ENCODE data around the gene CAD.
A peak's percentile ranks its signal among the peaks of the same experiment; 100 is the strongest.

CAD gene

DNA sequence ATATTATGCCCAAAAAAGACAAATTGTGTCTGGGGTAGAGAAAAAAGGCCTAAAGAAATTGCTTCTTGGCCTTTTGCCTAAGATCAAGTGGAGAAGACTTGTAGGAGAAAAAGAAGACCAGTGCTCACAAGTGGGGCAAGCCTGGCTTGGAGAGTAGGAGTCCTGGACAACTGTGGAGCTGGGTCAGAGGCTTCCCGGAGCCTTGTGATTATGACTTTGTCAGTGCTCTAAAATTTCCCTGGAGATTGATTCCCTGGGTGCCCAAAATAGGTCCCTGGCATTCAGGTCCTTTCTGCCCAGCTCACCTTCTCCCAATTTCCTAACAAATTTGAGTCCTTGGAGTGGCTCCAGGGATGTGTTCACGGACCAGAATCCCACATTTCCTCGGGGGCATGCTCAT lies 64.3 kb downstream of the CAD start:
- Mint-ChIP-seq H3K27me3 (peaks cover 17% of the 10 kb centered on the region), H3K36me3 (no peaks in the 10 kb centered on the region), H3K4me1 (peaks cover 4% of the 10 kb centered on the region), H3K4me3 (no peak overlapping the region), H3K9me3 (no peaks in the 10 kb centered on the region), H3K27ac (no peak overlapping the region)
- ATAC-seq (ENCODE audit: low read depth) (no peak), DNase-seq (ENCODE audit: low spot score in 2 of 2) (no peak)

GRCh38 chr2:27281855-27282559 lies 64.8 kb downstream of the CAD start, which contains the start of gene TRIM54:
Gene TRIM54 (plus strand): TSS chr2:27282429. CDS start chr2:27282732, 303 bp downstream.
- Mint-ChIP-seq H3K36me3 (no peaks in the 10 kb centered on the region), H3K4me3 (no peak within 1 kb of the TSS), H3K9me3 (no peaks in the 10 kb centered on the region), H3K27me3 (peaks cover 16% of the 10 kb centered on the region), H3K27ac (no peak within 1 kb of the TSS), H3K4me1 (peaks cover 2% of the 10 kb centered on the region)
- DNase-seq (ENCODE audit: low spot score in 2 of 2): no peak
- ATAC-seq (ENCODE audit: low read depth): no peak

- DNase-seq (ENCODE audit: low spot score in 2 of 2) (no peak), ATAC-seq (ENCODE audit: low read depth) (no peak)
- no peaks in the 10 kb centered on the region for H3K36me3 Mint-ChIP-seq
- no peak overlapping the region for H3K4me3 Mint-ChIP-seq
- no peak overlapping the region for H3K27ac Mint-ChIP-seq
- H3K4me1 Mint-ChIP-seq: peaks cover 2% of the 10 kb centered on the region
- H3K9me3 Mint-ChIP-seq: no peaks in the 10 kb centered on the region
- H3K27me3 Mint-ChIP-seq: peaks cover 13% of the 10 kb centered on the region
Measured at GRCh38 chr2:27282892-27283291, 65.7 kb downstream of the CAD start.

GRCh38 chr2:27284996-27285395 lies 67.8 kb downstream of the CAD start:
- Mint-ChIP-seq H3K27me3 (peaks cover 12% of the 10 kb centered on the region), H3K36me3 (no peaks in the 10 kb centered on the region), H3K4me1 (no peaks in the 10 kb centered on the region), H3K4me3 (no peak overlapping the region), H3K27ac (no peak overlapping the region), H3K9me3 (no peaks in the 10 kb centered on the region)
- DNase-seq (ENCODE audit: low spot score in 2 of 2): no peak
- ATAC-seq (ENCODE audit: low read depth): no peak

DNA sequence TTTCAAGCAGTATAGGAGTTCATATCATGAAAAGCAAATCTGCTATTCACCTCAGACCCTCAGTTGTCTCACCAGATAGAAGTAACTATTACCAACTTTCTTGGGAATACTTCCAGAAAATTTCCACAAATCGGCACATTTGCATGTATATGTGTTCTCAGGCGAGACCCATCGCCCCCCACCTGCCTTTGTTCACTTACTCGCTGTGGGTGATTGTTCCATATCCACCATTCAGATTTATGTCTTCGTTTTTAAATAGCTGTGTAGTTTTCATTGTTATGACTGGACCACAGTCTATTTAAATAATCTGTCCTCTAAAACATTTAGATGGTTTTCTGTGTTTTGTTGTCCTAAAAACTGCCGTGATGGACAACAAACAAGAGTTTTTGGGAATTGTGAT lies 68.3 kb downstream of the CAD start:
- ATAC-seq (ENCODE audit: low read depth): no peak
- peaks cover 12% of the 10 kb centered on the region for H3K27me3 Mint-ChIP-seq
- no peaks in the 10 kb centered on the region for H3K4me1 Mint-ChIP-seq
- no peak overlapping the region for H3K27ac Mint-ChIP-seq
- H3K4me3 Mint-ChIP-seq: no peak overlapping the region
- no peaks in the 10 kb centered on the region for H3K9me3 Mint-ChIP-seq
- no peak for DNase-seq (ENCODE audit: low spot score in 2 of 2)
- no peaks in the 10 kb centered on the region for H3K36me3 Mint-ChIP-seq

DNA sequence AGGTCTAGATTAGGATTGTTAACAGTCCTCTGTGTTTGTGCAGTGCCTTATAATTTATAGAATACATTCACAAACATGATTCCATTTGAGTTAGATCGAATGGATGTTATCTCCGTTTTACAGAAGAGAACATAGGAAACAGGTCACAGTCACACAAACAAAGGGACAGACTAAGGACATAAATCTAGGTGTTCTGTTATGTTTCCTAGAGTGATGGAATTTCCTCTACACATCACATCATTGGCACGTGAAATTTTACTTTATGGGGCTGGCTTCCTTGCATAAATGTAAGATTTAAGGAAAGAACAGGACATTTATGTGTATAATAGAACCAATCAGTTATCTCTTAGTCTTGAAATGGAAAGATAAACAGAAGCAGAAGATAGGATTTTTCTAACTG lies 71.4 kb downstream of the CAD start:
- no peak overlapping the region for H3K27ac Mint-ChIP-seq
- no peak overlapping the region for H3K4me3 Mint-ChIP-seq
- H3K4me1 Mint-ChIP-seq: no peaks in the 10 kb centered on the region
- no peaks in the 10 kb centered on the region for H3K9me3 Mint-ChIP-seq
- H3K27me3 Mint-ChIP-seq: peaks cover 7% of the 10 kb centered on the region
- ATAC-seq (ENCODE audit: low read depth) (no peak), DNase-seq (ENCODE audit: low spot score in 2 of 2) (no peak)
- no peaks in the 10 kb centered on the region for H3K36me3 Mint-ChIP-seq

DNA sequence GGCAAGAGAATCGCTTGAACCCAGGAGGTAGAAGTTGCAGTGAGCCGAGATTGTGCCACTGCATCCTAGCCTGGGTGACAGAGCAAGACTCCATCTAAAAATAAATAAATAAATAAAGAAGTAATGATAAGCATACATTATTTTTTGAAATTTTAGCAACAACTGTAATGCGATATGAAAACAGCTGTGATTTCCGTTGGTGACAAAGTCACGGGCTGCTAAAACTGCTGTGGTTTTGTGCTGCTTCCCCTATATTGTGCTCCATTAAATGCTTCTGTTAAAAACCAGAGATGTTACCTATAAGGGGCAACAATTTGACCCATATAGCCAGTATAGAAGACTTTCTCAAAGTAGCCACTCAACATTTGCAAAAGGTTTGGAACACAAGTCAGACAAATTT lies 73.4 kb downstream of the CAD start:
- peaks cover 9% of the 10 kb centered on the region for H3K27me3 Mint-ChIP-seq
- H3K4me1 Mint-ChIP-seq: peaks cover 3% of the 10 kb centered on the region
- H3K4me3 Mint-ChIP-seq: no peak overlapping the region
- DNase-seq (ENCODE audit: low spot score in 2 of 2) (no peak), ATAC-seq (ENCODE audit: low read depth) (peak; percentile 67)
- no peaks in the 10 kb centered on the region for H3K36me3 Mint-ChIP-seq
- H3K9me3 Mint-ChIP-seq: no peaks in the 10 kb centered on the region
- H3K27ac Mint-ChIP-seq: no peak overlapping the region

- Mint-ChIP-seq H3K36me3 (no peaks in the 10 kb centered on the region), H3K27ac (no peak overlapping the region), H3K4me3 (no peak overlapping the region), H3K27me3 (peaks cover 9% of the 10 kb centered on the region), H3K9me3 (no peaks in the 10 kb centered on the region), H3K4me1 (peaks cover 3% of the 10 kb centered on the region)
- DNase-seq (ENCODE audit: low spot score in 2 of 2): no peak
- no peak for ATAC-seq (ENCODE audit: low read depth)
Measured at GRCh38 chr2:27291865-27292264, 74.7 kb downstream of the CAD start.
